Vagina (tissue), 2 donors: ENCODE data around the gene HDAC1. TPM values are rescaled to one million over a fixed set of nuclear protein-coding genes. Genes with fewer than 3 reads are reported as not detected.

ENCODE experiments used
- DNase-seq, 2 donors: peaks; one replicate each; pipeline ENCODE4 v3.0.0-alpha.2; 2017; ENCODE audit errors: extremely low spot score in 2 of 2
- H3K27ac ChIP-seq: fragments of 200-600 bp; sonication (generic); one replicate; pipeline ENCODE4 v1.5.1; 2019
- H3K27me3 ChIP-seq: fragments of 200-600 bp; sonication (generic); one replicate; pipeline ENCODE4 v1.5.1; 2019
- H3K36me3 ChIP-seq, 2 donors: fragments of 200-600 bp; sonication (generic); one replicate each; pipeline ENCODE4 v1.5.1; 2017 to 2019
- H3K4me1 ChIP-seq: fragments of 200-600 bp; sonication (generic); one replicate; pipeline ENCODE4 v1.5.1; 2019
- H3K4me3 ChIP-seq, 2 donors: fragments of 200-600 bp; sonication (generic); 1 replicate in 1 of 2; 2 replicates in 1 of 2; pipeline ENCODE4 v1.5.1; 2016 to 2019
- H3K9me3 ChIP-seq: fragments of 200-600 bp; sonication (generic); one replicate; pipeline ENCODE4 v1.5.1; 2019
- POLR2A ChIP-seq, 2 donors: fragments of 450-650 bp; IDR thresholded peaks; one replicate each; pipeline ENCODE4 v1.6.1; 2017; ENCODE audit warnings: antibody characterized with exemption in 2 of 2, mild to moderate bottlenecking in 2 of 2, moderate library complexity in 2 of 2
- POLR2AphosphoS5 ChIP-seq, 2 donors: sonication (generic); formaldehyde crosslinking; IDR thresholded peaks; one replicate each; pipeline ENCODE4 v1.9.0; 2017; ENCODE audit warnings: antibody characterized with exemption in 2 of 2, mild to moderate bottlenecking in 2 of 2, low read depth in 1 of 2; ENCODE audit not compliant: insufficient read depth in 1 of 2
- intact Hi-C: fragments of 100-400 bp; cut with DNase I; formaldehyde crosslinking; loops from one replicate; pipeline ENCODE4 v1.15.1; 2023
- total RNA-seq: library from RNA; depleted of rRNA; stranded (reverse); fragments of >200 nt; gene quantifications from one replicate; pipeline ENCODE4 v1.2.3, GENCODE V29; 2016
- TF ChIP-seq, protein P1 (sequence below), 3 experiments: fragments of 450-650 bp in 2 of 3; fragments of 200-600 bp in 1 of 3; sonication (generic) in 1 of 3; IDR thresholded peaks; one replicate each; pipeline ENCODE4 v1.5.1; 2017 to 2019; ENCODE audit warnings: antibody characterized with exemption in 3 of 3, mild to moderate bottlenecking in 2 of 3, moderate library complexity in 2 of 3

HDAC1 gene
- total RNA-seq, 1 donor from 2014 or later = 65.6 TPM

DNA sequence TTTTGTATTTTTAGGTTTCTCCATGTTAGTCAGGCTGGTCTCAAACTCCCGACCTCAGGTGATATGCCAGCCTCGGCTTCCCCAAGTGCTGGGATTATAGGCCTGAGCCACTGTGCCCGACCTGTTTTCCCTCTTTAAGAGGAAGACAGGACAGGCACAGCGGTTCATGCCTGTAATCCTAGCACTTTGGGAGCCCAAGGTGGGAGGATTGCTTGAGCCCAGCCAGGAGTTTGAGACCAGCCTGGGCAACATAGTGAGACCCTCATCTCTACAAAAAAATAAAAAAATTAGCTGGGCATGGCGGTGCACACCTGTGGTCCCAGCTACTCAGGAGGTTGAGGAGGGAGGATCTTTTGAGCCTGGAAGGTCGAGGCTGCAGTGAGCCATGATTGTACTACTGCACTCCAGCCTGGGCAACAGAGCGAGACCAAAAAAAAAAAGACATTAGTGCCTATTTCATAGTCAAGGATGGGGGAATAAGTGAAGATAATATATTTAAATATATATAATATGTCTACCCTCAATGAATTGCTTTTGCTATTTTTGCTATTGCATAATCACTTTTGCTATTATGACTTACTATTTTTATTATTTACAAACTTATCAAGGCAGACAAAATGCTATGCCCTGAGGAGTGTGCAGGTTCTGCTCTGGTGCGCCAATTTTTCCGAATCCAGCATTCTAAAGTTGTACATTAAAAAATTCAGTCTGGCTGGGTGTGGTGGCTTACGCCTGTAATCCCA, 26.4 kb downstream of the HDAC1 start:
- H3K4me1 ChIP-seq = no peaks in the 10 kb centered on the region
- H3K36me3 ChIP-seq = peaks cover 0 to 24% of the 10 kb centered on the region in 2 donors
- no peak overlapping the region for H3K4me3 ChIP-seq
- H3K27me3 ChIP-seq = no peaks in the 10 kb centered on the region
- H3K27ac ChIP-seq = no peak overlapping the region
- intact Hi-C loops = no loop called here
- H3K9me3 ChIP-seq = no peaks in the 10 kb centered on the region
- no peak for DNase-seq
- TF ChIP-seq POLR2AphosphoS5 (IDR thresholded peaks at IDR 0.05; ENCODE audit: insufficient read depth in 1 of 2, low read depth in 1 of 2) = no peak
- TF ChIP-seq, protein P1, sequence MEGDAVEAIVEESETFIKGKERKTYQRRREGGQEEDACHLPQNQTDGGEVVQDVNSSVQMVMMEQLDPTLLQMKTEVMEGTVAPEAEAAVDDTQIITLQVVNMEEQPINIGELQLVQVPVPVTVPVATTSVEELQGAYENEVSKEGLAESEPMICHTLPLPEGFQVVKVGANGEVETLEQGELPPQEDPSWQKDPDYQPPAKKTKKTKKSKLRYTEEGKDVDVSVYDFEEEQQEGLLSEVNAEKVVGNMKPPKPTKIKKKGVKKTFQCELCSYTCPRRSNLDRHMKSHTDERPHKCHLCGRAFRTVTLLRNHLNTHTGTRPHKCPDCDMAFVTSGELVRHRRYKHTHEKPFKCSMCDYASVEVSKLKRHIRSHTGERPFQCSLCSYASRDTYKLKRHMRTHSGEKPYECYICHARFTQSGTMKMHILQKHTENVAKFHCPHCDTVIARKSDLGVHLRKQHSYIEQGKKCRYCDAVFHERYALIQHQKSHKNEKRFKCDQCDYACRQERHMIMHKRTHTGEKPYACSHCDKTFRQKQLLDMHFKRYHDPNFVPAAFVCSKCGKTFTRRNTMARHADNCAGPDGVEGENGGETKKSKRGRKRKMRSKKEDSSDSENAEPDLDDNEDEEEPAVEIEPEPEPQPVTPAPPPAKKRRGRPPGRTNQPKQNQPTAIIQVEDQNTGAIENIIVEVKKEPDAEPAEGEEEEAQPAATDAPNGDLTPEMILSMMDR (IDR thresholded peaks at IDR 0.05) = no peak
- TF ChIP-seq POLR2A (IDR thresholded peaks at IDR 0.05) = no peak

DNA sequence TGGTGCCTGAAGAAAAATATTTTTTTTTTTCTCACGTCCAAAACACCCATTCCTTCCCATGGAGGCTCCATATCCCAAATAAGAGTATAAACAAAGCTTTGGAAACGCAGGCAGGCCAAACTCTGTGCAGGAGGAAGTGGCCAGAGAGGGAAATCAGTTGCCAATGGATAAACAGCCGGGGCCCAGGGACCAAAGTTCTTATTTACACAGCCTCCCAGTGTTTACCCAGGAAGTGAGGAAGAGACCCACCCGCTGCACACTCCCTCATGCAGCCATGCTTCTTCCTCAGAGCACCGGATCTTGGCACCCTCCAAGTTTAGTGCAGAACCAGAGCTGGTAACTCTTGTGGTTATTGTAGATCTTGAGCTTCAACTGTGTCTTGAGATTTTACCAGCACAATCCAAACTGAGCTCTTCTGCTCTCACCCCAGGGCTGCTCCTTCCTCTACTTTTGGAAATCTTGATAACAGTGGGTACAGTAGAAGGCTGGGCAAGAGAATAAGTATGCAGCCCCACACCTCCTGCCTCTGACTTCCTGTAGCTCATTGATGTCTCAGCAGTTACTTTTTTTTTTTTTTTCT, 29.9 kb downstream of the HDAC1 start:
- H3K9me3 ChIP-seq = no peaks in the 10 kb centered on the region
- no peak overlapping the region for H3K27ac ChIP-seq
- no peak for TF ChIP-seq POLR2AphosphoS5 (IDR thresholded peaks at IDR 0.05; ENCODE audit: insufficient read depth in 1 of 2, low read depth in 1 of 2)
- TF ChIP-seq, protein P1 (IDR thresholded peaks at IDR 0.05) = no peak
- TF ChIP-seq POLR2A (IDR thresholded peaks at IDR 0.05) = no peak
- no peak overlapping the region for H3K4me3 ChIP-seq
- DNase-seq = no peak
- intact Hi-C loops = no loop called here
- no peaks in the 10 kb centered on the region for H3K4me1 ChIP-seq
- peaks cover 0 to 45% of the 10 kb centered on the region in 2 donors for H3K36me3 ChIP-seq
- H3K27me3 ChIP-seq = no peaks in the 10 kb centered on the region

DNA sequence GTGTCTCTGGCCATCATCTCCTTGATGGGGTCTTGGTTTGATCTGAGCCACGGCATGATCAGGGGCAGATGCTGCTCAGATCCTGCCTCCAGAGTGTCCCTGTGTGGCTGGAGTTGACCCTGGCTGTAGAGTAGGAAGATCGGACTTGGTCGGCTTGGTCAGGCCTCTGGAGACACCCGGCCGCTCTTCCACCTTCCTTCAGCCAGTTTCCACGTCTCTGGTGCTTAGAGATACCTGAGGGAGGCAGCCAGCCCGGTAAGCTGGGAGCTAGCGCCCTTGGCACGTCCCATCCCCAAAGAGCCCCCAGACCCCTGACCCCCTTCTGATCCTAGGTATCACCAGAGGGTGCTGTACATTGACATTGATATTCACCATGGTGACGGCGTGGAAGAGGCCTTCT, 35.3 kb downstream of the HDAC1 start:
- H3K9me3 ChIP-seq = no peaks in the 10 kb centered on the region
- H3K36me3 ChIP-seq = peaks cover 0 to 75% of the 10 kb centered on the region in 2 donors
- DNase-seq = no peak
- no peaks in the 10 kb centered on the region for H3K27me3 ChIP-seq
- H3K4me1 ChIP-seq = no peaks in the 10 kb centered on the region
- intact Hi-C loops = no loop called here
- TF ChIP-seq POLR2A (IDR thresholded peaks at IDR 0.05) = no peak
- TF ChIP-seq POLR2AphosphoS5 (IDR thresholded peaks at IDR 0.05; ENCODE audit: insufficient read depth in 1 of 2, low read depth in 1 of 2) = no peak
- TF ChIP-seq, protein P1 (IDR thresholded peaks at IDR 0.05) = no peak
- no peak overlapping the region for H3K4me3 ChIP-seq
- no peak overlapping the region for H3K27ac ChIP-seq

DNA sequence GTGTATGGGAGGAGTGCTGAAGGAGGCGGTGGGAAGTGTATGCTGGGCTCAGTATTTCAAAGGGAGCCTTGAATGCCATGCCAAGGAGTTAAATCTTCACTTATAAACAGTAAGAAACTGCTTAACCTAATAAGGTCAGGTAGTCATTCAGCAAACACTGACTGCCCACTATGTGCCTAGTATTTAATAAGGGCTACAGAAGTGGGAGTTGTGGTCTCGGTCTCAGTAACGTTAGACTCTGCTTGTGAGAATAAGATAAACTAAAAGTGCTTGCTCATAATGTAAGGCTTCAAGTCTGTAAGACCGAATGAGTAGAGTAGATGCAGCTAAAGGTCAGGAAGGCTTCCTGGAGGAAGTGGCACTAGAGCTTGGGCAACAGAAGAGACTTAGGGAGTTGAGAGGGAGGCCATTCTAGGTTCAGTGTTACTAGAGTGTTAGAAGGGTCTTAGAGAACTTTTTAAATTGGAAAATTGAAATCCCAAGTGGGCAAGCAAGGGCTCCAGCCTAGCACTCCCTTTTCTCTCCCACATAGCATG, 38.1 kb downstream of the HDAC1 start:
- H3K9me3 ChIP-seq = no peaks in the 10 kb centered on the region
- no peak for DNase-seq
- peaks cover 9% of the 10 kb centered on the region for H3K4me1 ChIP-seq
- no peak overlapping the region for H3K4me3 ChIP-seq
- no peak overlapping the region for H3K27ac ChIP-seq
- no peaks in the 10 kb centered on the region for H3K27me3 ChIP-seq
- peaks cover 0 to 71% of the 10 kb centered on the region in 2 donors for H3K36me3 ChIP-seq
- TF ChIP-seq, protein P1 (IDR thresholded peaks at IDR 0.05) = no peak
- TF ChIP-seq POLR2A (IDR thresholded peaks at IDR 0.05) (no peak), POLR2AphosphoS5 (IDR thresholded peaks at IDR 0.05; ENCODE audit: insufficient read depth in 1 of 2, low read depth in 1 of 2) (no peak)
- intact Hi-C loops = no loop called here
